ENCODE results near the gene IQSEC3.

The IQSEC3 gene

DNA sequence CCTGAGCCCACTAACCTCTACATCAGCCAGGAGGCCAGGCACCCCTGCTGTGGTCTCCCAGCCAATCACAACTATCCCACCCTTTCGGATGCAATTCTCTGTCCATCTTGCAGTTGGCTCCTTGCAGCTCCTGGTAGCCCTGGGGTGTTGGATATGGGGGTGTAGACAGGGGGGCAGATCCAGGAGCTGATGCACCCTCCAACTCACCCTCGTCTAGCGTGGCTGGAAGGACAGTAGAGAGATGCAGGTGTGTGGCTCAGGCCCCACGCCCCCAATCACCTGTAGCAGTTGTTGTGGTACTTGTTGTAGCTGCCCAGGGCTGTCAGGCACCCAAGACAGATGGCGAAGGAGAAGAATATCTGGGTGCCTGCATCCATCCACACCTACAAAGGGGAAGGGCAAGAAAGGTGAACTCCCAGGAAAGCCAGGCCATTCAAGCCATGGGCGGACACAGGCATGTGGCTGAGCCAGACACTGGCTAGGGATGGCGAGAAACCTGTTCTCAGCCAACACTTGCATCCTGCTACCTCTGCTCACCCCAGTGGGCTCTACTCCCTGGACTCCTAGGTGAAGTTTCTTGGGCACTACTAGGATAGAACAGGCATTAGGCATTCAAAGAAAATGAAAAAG lies 160.8 kb downstream of the IQSEC3 start:
- ChIA-PET POLR2A (no interaction called here), CTCF (interaction anchor here (0.7 kb wide), 1 partner anchor 9 kb away, joined by 3 read pairs; no protein-coding TSS in a partner anchor)
- H3K4me1 ChIP-seq (ENCODE audit: control insufficient read depth, insufficient read depth, low read length), result no peaks in the 10 kb centered on the region

More for the DNA sequence above, 160.8 kb downstream of the IQSEC3 start:
- TF ChIP-seq ZNF335 (tag by site-specific recombination; conservative IDR thresholded peaks at IDR 0.05) (no peak), GLI4 (tag by site-specific recombination; IDR thresholded peaks at IDR 0.05) (no peak), FEZF1 (tag by site-specific recombination; IDR thresholded peaks at IDR 0.05) (no peak), ZNF529 (tag by site-specific recombination; IDR thresholded peaks at IDR 0.05; ENCODE audit: insufficient replicate concordance) (no peak), KLF10 (tag by site-specific recombination; IDR thresholded peaks at IDR 0.05) (no peak), ZNF777 (tag by site-specific recombination; IDR thresholded peaks at IDR 0.05; ENCODE audit: borderline replicate concordance) (no peak), ZNF10 (tag by site-specific recombination; IDR thresholded peaks at IDR 0.05) (no peak), ZBTB1 (tag by site-specific recombination; IDR thresholded peaks at IDR 0.05) (no peak), ZFHX2 (tag by site-specific recombination; conservative IDR thresholded peaks at IDR 0.05) (no peak)
- TF ChIP-seq, protein P1, sequence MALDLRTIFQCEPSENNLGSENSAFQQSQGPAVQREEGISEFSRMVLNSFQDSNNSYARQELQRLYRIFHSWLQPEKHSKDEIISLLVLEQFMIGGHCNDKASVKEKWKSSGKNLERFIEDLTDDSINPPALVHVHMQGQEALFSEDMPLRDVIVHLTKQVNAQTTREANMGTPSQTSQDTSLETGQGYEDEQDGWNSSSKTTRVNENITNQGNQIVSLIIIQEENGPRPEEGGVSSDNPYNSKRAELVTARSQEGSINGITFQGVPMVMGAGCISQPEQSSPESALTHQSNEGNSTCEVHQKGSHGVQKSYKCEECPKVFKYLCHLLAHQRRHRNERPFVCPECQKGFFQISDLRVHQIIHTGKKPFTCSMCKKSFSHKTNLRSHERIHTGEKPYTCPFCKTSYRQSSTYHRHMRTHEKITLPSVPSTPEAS (tag by site-specific recombination; IDR thresholded peaks at IDR 0.05), result no peak
- TF ChIP-seq, protein P2, sequence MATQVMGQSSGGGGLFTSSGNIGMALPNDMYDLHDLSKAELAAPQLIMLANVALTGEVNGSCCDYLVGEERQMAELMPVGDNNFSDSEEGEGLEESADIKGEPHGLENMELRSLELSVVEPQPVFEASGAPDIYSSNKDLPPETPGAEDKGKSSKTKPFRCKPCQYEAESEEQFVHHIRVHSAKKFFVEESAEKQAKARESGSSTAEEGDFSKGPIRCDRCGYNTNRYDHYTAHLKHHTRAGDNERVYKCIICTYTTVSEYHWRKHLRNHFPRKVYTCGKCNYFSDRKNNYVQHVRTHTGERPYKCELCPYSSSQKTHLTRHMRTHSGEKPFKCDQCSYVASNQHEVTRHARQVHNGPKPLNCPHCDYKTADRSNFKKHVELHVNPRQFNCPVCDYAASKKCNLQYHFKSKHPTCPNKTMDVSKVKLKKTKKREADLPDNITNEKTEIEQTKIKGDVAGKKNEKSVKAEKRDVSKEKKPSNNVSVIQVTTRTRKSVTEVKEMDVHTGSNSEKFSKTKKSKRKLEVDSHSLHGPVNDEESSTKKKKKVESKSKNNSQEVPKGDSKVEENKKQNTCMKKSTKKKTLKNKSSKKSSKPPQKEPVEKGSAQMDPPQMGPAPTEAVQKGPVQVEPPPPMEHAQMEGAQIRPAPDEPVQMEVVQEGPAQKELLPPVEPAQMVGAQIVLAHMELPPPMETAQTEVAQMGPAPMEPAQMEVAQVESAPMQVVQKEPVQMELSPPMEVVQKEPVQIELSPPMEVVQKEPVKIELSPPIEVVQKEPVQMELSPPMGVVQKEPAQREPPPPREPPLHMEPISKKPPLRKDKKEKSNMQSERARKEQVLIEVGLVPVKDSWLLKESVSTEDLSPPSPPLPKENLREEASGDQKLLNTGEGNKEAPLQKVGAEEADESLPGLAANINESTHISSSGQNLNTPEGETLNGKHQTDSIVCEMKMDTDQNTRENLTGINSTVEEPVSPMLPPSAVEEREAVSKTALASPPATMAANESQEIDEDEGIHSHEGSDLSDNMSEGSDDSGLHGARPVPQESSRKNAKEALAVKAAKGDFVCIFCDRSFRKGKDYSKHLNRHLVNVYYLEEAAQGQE (tag by site-specific recombination; IDR thresholded peaks at IDR 0.05), result no peak
- TF ChIP-seq, protein P3, sequence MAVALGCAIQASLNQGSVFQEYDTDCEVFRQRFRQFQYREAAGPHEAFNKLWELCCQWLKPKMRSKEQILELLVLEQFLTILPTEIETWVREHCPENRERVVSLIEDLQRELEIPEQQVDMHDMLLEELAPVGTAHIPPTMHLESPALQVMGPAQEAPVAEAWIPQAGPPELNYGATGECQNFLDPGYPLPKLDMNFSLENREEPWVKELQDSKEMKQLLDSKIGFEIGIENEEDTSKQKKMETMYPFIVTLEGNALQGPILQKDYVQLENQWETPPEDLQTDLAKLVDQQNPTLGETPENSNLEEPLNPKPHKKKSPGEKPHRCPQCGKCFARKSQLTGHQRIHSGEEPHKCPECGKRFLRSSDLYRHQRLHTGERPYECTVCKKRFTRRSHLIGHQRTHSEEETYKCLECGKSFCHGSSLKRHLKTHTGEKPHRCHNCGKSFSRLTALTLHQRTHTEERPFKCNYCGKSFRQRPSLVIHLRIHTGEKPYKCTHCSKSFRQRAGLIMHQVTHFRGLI (tag by site-specific recombination; IDR thresholded peaks at IDR 0.05), result no peak
- TF ChIP-seq, protein P4, sequence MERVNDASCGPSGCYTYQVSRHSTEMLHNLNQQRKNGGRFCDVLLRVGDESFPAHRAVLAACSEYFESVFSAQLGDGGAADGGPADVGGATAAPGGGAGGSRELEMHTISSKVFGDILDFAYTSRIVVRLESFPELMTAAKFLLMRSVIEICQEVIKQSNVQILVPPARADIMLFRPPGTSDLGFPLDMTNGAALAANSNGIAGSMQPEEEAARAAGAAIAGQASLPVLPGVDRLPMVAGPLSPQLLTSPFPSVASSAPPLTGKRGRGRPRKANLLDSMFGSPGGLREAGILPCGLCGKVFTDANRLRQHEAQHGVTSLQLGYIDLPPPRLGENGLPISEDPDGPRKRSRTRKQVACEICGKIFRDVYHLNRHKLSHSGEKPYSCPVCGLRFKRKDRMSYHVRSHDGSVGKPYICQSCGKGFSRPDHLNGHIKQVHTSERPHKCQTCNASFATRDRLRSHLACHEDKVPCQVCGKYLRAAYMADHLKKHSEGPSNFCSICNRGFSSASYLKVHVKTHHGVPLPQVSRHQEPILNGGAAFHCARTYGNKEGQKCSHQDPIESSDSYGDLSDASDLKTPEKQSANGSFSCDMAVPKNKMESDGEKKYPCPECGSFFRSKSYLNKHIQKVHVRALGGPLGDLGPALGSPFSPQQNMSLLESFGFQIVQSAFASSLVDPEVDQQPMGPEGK (tag by site-specific recombination; IDR thresholded peaks at IDR 0.05), result no peak
- TF ChIP-seq, protein P5, sequence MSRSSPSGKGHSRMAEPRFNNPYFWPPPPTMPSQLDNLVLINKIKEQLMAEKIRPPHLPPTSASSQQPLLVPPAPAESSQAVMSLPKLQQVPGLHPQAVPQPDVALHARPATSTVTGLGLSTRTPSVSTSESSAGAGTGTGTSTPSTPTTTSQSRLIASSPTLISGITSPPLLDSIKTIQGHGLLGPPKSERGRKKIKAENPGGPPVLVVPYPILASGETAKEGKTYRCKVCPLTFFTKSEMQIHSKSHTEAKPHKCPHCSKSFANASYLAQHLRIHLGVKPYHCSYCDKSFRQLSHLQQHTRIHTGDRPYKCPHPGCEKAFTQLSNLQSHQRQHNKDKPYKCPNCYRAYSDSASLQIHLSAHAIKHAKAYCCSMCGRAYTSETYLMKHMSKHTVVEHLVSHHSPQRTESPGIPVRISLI (tag by site-specific recombination; IDR thresholded peaks at IDR 0.05), result no peak
- Histone ChIP-seq H3K4me3 (ENCODE audit: low read depth, low read length) (no peak overlapping the region), H3K9me3 (ENCODE audit: control insufficient read depth, insufficient read depth, low read depth, low read length) (no peaks in the 10 kb centered on the region), H3K27ac (ENCODE audit: extremely low read depth, low read depth, low read length) (no peak overlapping the region), H3K36me3 (ENCODE audit: control insufficient read depth in 2 of 2, insufficient read depth in 1 of 2, low read length in 2 of 2) (no peaks in the 10 kb centered on the region)
